ENCODE measurements around the gene CNTLN.

GRCh38 chr9:17134396-17135294, at the start of gene CNTLN:
- no peak for TF ChIP-seq REST (IDR thresholded peaks at IDR 0.05; ENCODE audit: insufficient replicate concordance, low read depth)
- TF ChIP-seq CTCF (IDR thresholded peaks at IDR 0.05; ENCODE audit: insufficient read depth, low read length), result no peak
- peak; percentile 68; the same call in 1 of the 2 replicates for TF ChIP-seq POLR2AphosphoS5 (IDR thresholded peaks at IDR 0.05; ENCODE audit: low read depth)
- no peak for TF ChIP-seq SPI1 (IDR thresholded peaks at IDR 0.05; ENCODE audit: borderline replicate concordance, low read depth)
- TF ChIP-seq GABPA (IDR thresholded peaks at IDR 0.05; ENCODE audit: low read depth), result no peak
